Common myeloid progenitor, CD34-positive (primary cell): ENCODE data around the gene ROR2.

Source experiments
- CTCF ChIA-PET: fragments of 350-600 bp; sonication (Branson Sonifier 250); formaldehyde crosslinking; loops from one replicate; lab custom pipeline; 2021; ENCODE audit warnings: antibody characterized with exemption; lab: Charles Lee
- POLR2A ChIA-PET: fragments of 350-600 bp; sonication (Branson Sonifier 250); formaldehyde crosslinking; loops from one replicate; lab custom pipeline; 2021; ENCODE audit warnings: antibody characterized with exemption; lab: Charles Lee
- DNase-seq, 3 donors: peaks; one replicate each; pipeline versions ENCODE4 v3.0.0 to v3.0.0-alpha.2; 2013
- H3K27ac ChIP-seq, 2 experiments: 1 replicate in 1 of 2; 2 replicates in 1 of 2; pipeline ENCODE4 v1.7.0; 2013; ENCODE audit warnings: inconsistent platforms in 2 of 2, low read length in 2 of 2, mild to moderate bottlenecking in 2 of 2, low read depth in 1 of 2, moderate library complexity in 1 of 2; ENCODE audit not compliant: severe bottlenecking in 2 of 2, insufficient read depth in 1 of 2, poor library complexity in 1 of 2
- H3K27me3 ChIP-seq, 5 experiments: replicated peaks in 2 of 5; 1 replicate in 3 of 5; 2 replicates in 2 of 5; pipeline versions ENCODE4 v1.6.1 to v1.7.0; 2013; ENCODE audit warnings: low read length in 4 of 5, mild to moderate bottlenecking in 2 of 5, moderate library complexity in 2 of 5, inconsistent platforms in 1 of 5; ENCODE audit not compliant: insufficient read depth in 5 of 5, control insufficient read depth in 4 of 5
- H3K36me3 ChIP-seq, 4 experiments: 1 replicate in 2 of 4; 2 replicates in 2 of 4; pipeline versions ENCODE4 v1.6.1 to v1.7.0; 2013; ENCODE audit warnings: low read length in 3 of 4, control low read depth in 1 of 4, mild to moderate bottlenecking in 1 of 4; ENCODE audit not compliant: control insufficient read depth in 4 of 4, insufficient read depth in 4 of 4
- H3K4me1 ChIP-seq, 4 experiments: 1 replicate in 3 of 4; 2 replicates in 1 of 4; pipeline versions ENCODE4 v1.6.1 to v1.7.1; 2013; ENCODE audit warnings: low read length in 3 of 4, mild to moderate bottlenecking in 3 of 4, control low read depth in 1 of 4, inconsistent platforms in 1 of 4, moderate library complexity in 1 of 4; ENCODE audit not compliant: control insufficient read depth in 4 of 4, insufficient read depth in 4 of 4; ENCODE audit errors: control extremely low read depth in 1 of 4
- H3K4me3 ChIP-seq, 7 experiments: 1 replicate in 4 of 7; 2 replicates in 3 of 7; pipeline versions ENCODE4 v1.5.1 to v1.7.0; 2013; ENCODE audit warnings: mild to moderate bottlenecking in 7 of 7, low read length in 6 of 7, moderate library complexity in 6 of 7, inconsistent platforms in 2 of 7, low read depth in 2 of 7, control low read depth in 1 of 7; ENCODE audit not compliant: insufficient read depth in 4 of 7, control insufficient read depth in 1 of 7; ENCODE audit errors: extremely low read depth in 1 of 7
- H3K9me3 ChIP-seq, 5 experiments: 1 replicate in 4 of 5; 2 replicates in 1 of 5; pipeline versions ENCODE4 v1.6.1 to v1.7.1; 2013; ENCODE audit warnings: low read length in 4 of 5, mild to moderate bottlenecking in 2 of 5, inconsistent platforms in 1 of 5, low read depth in 1 of 5, moderate library complexity in 1 of 5; ENCODE audit not compliant: control insufficient read depth in 4 of 5, insufficient read depth in 2 of 5; ENCODE audit errors: control extremely low read depth in 1 of 5
- WGBS: methylation state at CpG from one replicate; pipeline ENCODE4 v1.1.5; 2013; ENCODE audit not compliant: insufficient coverage; 5-methylcytosine and 5-hydroxymethylcytosine counted together

ROR2 gene

GRCh38 chr9:91820949-91821880, 128.8 kb downstream of the ROR2 start:
- no peak for DNase-seq
- H3K27ac ChIP-seq: no peak overlapping the region
- 98% methylated on average over 10 of the region's 11 CpGs for WGBS
- peaks cover 4 to 10% (median 8%) of the 10 kb centered on the region in 4 experiments for H3K4me1 ChIP-seq
- no peak overlapping the region for H3K4me3 ChIP-seq
- no peaks in the 10 kb centered on the region for H3K36me3 ChIP-seq
- peaks cover 0 to 5% (median 0%) of the 10 kb centered on the region in 5 experiments for H3K27me3 ChIP-seq
- ChIA-PET CTCF (no interaction called here), POLR2A (no interaction called here)
- H3K9me3 ChIP-seq: no peaks in the 10 kb centered on the region

DNA sequence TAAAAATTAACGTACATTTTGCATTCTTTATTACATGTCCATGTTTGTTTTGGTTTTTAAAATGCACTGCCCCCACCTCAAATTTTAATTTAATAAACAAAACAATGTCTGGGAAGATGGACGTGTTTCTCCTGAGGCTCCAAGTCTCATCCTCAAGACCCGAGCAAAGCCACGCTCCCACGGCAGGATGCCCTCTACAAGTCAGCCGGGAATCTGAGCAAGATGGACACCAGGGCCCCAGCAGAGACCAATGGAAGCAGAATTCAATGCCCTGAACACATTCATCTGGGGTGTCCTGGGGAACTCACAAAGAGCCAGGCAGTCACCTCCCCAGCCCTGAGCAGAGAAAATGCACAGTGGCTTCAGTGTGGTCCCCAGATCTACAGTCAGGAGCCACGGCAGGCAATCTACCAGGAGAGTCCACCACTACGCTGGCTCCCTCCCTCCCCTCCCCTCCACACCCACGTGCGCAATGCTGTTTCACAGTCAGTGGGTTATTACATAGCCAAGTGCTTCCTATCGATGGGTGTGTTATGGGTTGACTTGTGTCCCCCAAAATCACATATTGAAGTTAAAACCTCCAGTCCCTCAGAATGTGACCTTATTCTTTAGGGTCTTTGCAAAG, 129.8 kb downstream of the ROR2 start:
- CTCF ChIA-PET: no interaction called here

GRCh38 chr9:91818647-91819403, 131.2 kb downstream of the ROR2 start:
- Histone ChIP-seq H3K4me1 (peaks cover 4 to 10% (median 8%) of the 10 kb centered on the region in 4 experiments), H3K27me3 (peaks cover 0 to 5% (median 0%) of the 10 kb centered on the region in 5 experiments), H3K4me3 (no peak overlapping the region), H3K9me3 (no peaks in the 10 kb centered on the region), H3K36me3 (no peaks in the 10 kb centered on the region), H3K27ac (no peak overlapping the region)
- DNase-seq: no peak
- CTCF ChIA-PET: no interaction called here
- POLR2A ChIA-PET: no interaction called here
- WGBS: 89% methylated on average over 9 of the region's 15 CpGs

More for the DNA sequence above, 129.8 kb downstream of the ROR2 start:
- POLR2A ChIA-PET: no interaction called here
- H3K4me3 ChIP-seq: no peak overlapping the region
- peaks cover 0 to 5% (median 0%) of the 10 kb centered on the region in 5 experiments for H3K27me3 ChIP-seq
- no peaks in the 10 kb centered on the region for H3K9me3 ChIP-seq
- WGBS: 98% methylated on average over 6 of the region's 11 CpGs
- DNase-seq: no peak
- no peaks in the 10 kb centered on the region for H3K36me3 ChIP-seq
- H3K4me1 ChIP-seq: peaks cover 4 to 10% (median 8%) of the 10 kb centered on the region in 4 experiments
- H3K27ac ChIP-seq: no peak overlapping the region

- CTCF ChIA-PET: interaction anchor here (0.7 kb wide), 1 partner anchor 47 kb away, joined by 3 read pairs; no protein-coding TSS in a partner anchor
- Histone ChIP-seq H3K27ac (no peak overlapping the region), H3K9me3 (no peaks in the 10 kb centered on the region), H3K4me1 (peaks cover 4 to 10% (median 8%) of the 10 kb centered on the region in 4 experiments), H3K36me3 (no peaks in the 10 kb centered on the region), H3K4me3 (no peak overlapping the region), H3K27me3 (peaks cover 0 to 5% (median 0%) of the 10 kb centered on the region in 5 experiments)
- POLR2A ChIA-PET: no interaction called here
- DNase-seq: peak in 1 of 3 donors; percentile 19
- WGBS: 48% methylated on average over 2 of the region's 3 CpGs
These were observed 131.8 kb downstream of the ROR2 start for GRCh38 chr9:91818225-91818585.

GRCh38 chr9:91817493-91818224, 132.4 kb downstream of the ROR2 start:
- WGBS: 57% methylated on average over 19 of the region's 20 CpGs
- Histone ChIP-seq H3K9me3 (no peaks in the 10 kb centered on the region), H3K27ac (no peak overlapping the region), H3K27me3 (peaks cover 0 to 5% (median 0%) of the 10 kb centered on the region in 5 experiments), H3K4me1 (peaks cover 4 to 10% (median 8%) of the 10 kb centered on the region in 4 experiments), H3K36me3 (no peaks in the 10 kb centered on the region), H3K4me3 (peak overlapping the region in 1 of 7 experiments; percentile 36)
- DNase-seq: peak in 1 of 3 donors; percentile 11
- ChIA-PET POLR2A (no interaction called here), CTCF (interaction anchor here (0.7 kb wide), 1 partner anchor 47 kb away, joined by 3 read pairs; no protein-coding TSS in a partner anchor)

DNA sequence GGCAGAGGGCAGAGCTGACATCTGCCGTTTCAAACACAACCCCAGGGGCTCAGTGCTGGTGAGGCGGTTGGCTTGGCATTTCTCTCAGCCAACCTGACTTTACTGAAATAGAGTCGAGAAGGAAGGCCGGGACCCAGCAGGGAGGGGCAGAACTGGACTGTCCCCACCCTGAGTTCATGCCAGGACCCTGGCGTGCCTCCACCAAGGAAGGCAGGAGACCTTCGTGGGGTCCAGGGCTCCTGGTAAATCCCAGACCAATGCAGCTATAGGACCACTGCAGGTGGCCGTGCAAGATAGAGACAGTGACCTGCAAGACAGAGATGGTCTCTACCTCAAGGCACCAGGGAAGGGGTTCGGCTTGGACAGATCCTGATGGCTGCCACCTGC, 132.9 kb downstream of the ROR2 start:
- no peak for DNase-seq
- Histone ChIP-seq H3K27ac (no peak overlapping the region), H3K27me3 (peaks cover 0 to 5% (median 0%) of the 10 kb centered on the region in 5 experiments), H3K4me1 (peaks cover 4 to 10% (median 8%) of the 10 kb centered on the region in 4 experiments), H3K36me3 (no peaks in the 10 kb centered on the region), H3K4me3 (no peak overlapping the region), H3K9me3 (no peaks in the 10 kb centered on the region)
- POLR2A ChIA-PET: no interaction called here
- 98% methylated on average over 8 of the region's 8 CpGs for WGBS
- CTCF ChIA-PET: no interaction called here
